Measurements from ENCODE around the gene CXCL8. TPM values are rescaled to one million over a fixed set of nuclear protein-coding genes. Genes with fewer than 3 reads are reported as not detected.
A peak's percentile ranks its signal among the peaks of the same experiment; 100 is the strongest.

Gene CXCL8
- polyA plus RNA-seq, 1 of the 3 experiments (the other 2 are of a cell fraction): 6.0 TPM

GRCh38 chr4:73713650-73714049, 26.7 kb upstream of the CXCL8 start:
- Histone ChIP-seq H3K36me3 (replicated peaks in 1 of 2; ENCODE audit: control insufficient read depth in 1 of 2, insufficient read depth in 2 of 2, low read length in 1 of 2) (no peaks in the 10 kb centered on the region), H4K20me1 (ENCODE audit: insufficient read depth) (no peaks in the 10 kb centered on the region), H3K4me2 (no peak overlapping the region), H3F3A (replicated peaks; ENCODE audit: insufficient read depth) (peaks cover 12% of the 10 kb centered on the region), H2AFZ (ENCODE audit: low read depth) (no peak overlapping the region), H3K27me3 (ENCODE audit: insufficient read depth) (no peaks in the 10 kb centered on the region), H3K4me3 (ENCODE audit: low read depth in 2 of 2, low read length in 1 of 2) (no peak overlapping the region), H3K27ac (ENCODE audit: low read depth in 2 of 2, low read length in 1 of 2) (peak overlapping the region in 1 of 2 experiments; percentile 20; a peak in 1 of 4 replicates), H3K4me1 (ENCODE audit: control insufficient read depth in 1 of 2, insufficient read depth in 2 of 2, low read depth in 1 of 2, low read length in 1 of 2) (peaks cover 0 to 7% of the 10 kb centered on the region in 2 experiments; a peak in 2 of 4 replicates), H3K9me3 (no peaks in the 10 kb centered on the region), H3K9me2 (no peaks in the 10 kb centered on the region), H3K79me2 (ENCODE audit: insufficient read depth) (no peaks in the 10 kb centered on the region), H3K9ac (no peak overlapping the region)
- ChIA-PET POLR2A (no interaction called here), CTCF (no interaction called here)
- TF ChIP-seq FOSL2 (IDR thresholded peaks at IDR 0.05; ENCODE audit: borderline replicate concordance, low read depth) (no peak), SIN3A (IDR thresholded peaks at IDR 0.05; ENCODE audit: borderline replicate concordance, low read depth, low read length) (no peak)
- WGBS (ENCODE audit: low lambda C conversion rate): 79% methylated on average over 3 of the region's 3 CpGs
- no peak for DNase-seq

GRCh38 chr4:73714647-73715046, 25.7 kb upstream of the CXCL8 start:
- no peaks in the 10 kb centered on the region for H3K36me3 ChIP-seq (replicated peaks in 1 of 2; ENCODE audit: control insufficient read depth in 1 of 2, insufficient read depth in 2 of 2, low read length in 1 of 2)
- H3K4me3 ChIP-seq (ENCODE audit: low read depth in 2 of 2, low read length in 1 of 2): no peak overlapping the region
- H3K4me1 ChIP-seq (ENCODE audit: control insufficient read depth in 1 of 2, insufficient read depth in 2 of 2, low read depth in 1 of 2, low read length in 1 of 2): peaks cover 0 to 7% of the 10 kb centered on the region in 2 experiments; a peak in 2 of 4 replicates
- 58% methylated on average over 2 of the region's 2 CpGs for WGBS (ENCODE audit: low lambda C conversion rate)
- no peak overlapping the region for H3K4me2 ChIP-seq
- H3K9me3 ChIP-seq: no peaks in the 10 kb centered on the region
- peaks cover 10% of the 10 kb centered on the region for H3F3A ChIP-seq (replicated peaks; ENCODE audit: insufficient read depth)
- H3K79me2 ChIP-seq (ENCODE audit: insufficient read depth): no peaks in the 10 kb centered on the region
- H2AFZ ChIP-seq (ENCODE audit: low read depth): no peak overlapping the region
- no peak overlapping the region for H3K9ac ChIP-seq
- no peaks in the 10 kb centered on the region for H4K20me1 ChIP-seq (ENCODE audit: insufficient read depth)
- DNase-seq: no peak
- ChIA-PET POLR2A (no interaction called here), CTCF (interaction anchor here (0.6 to 1.4 kb wide), 2 partner anchors 212 to 420 kb away, joined by 3 to 5 read pairs; no protein-coding TSS in a partner anchor)
- 0 out of 4 replicates have a peak overlapping the region, but pooled peaks of 1 of the 2 experiments have one; percentile 20 for H3K27ac ChIP-seq (ENCODE audit: low read depth in 2 of 2, low read length in 1 of 2)
- H3K27me3 ChIP-seq (ENCODE audit: insufficient read depth): no peaks in the 10 kb centered on the region
- H3K9me2 ChIP-seq: no peaks in the 10 kb centered on the region
- TF ChIP-seq JUND (IDR thresholded peaks at IDR 0.05) (no peak), FOXM1 (IDR thresholded peaks at IDR 0.05; ENCODE audit: low read depth) (no peak), FOXJ3 (CRISPR knock-in tag; IDR thresholded peaks at IDR 0.05) (no peak), RXRA (IDR thresholded peaks at IDR 0.05; ENCODE audit: borderline replicate concordance, low read depth) (no peak), CTCF (IDR thresholded peaks at IDR 0.05) (no peak), FOSL2 (IDR thresholded peaks at IDR 0.05; ENCODE audit: borderline replicate concordance, low read depth) (no peak), EP300 (IDR thresholded peaks at IDR 0.05; ENCODE audit: borderline replicate concordance in 1 of 2, low read depth in 1 of 2, low read length in 1 of 2) (no peak)

GRCh38 chr4:73715659-73716058, 24.7 kb upstream of the CXCL8 start:
- no peaks in the 10 kb centered on the region for H3K79me2 ChIP-seq (ENCODE audit: insufficient read depth)
- H3F3A ChIP-seq (replicated peaks; ENCODE audit: insufficient read depth): peaks cover 11% of the 10 kb centered on the region
- H3K9me2 ChIP-seq: no peaks in the 10 kb centered on the region
- H3K4me3 ChIP-seq (ENCODE audit: low read depth in 2 of 2, low read length in 1 of 2): no peak overlapping the region
- H4K20me1 ChIP-seq (ENCODE audit: insufficient read depth): no peaks in the 10 kb centered on the region
- no peaks in the 10 kb centered on the region for H3K27me3 ChIP-seq (ENCODE audit: insufficient read depth)
- ChIA-PET POLR2A (no interaction called here), CTCF (interaction anchor here (1.4 kb wide), 1 partner anchor 419 kb away, joined by 5 read pairs; no protein-coding TSS in a partner anchor)
- peak; percentile 23; the same call in 1 of the 2 replicates for TF ChIP-seq TCF12 (IDR thresholded peaks at IDR 0.05)
- no peak for TF ChIP-seq IRF3 (IDR thresholded peaks at IDR 0.05; ENCODE audit: low read depth, low read length)
- no peak overlapping the region for H2AFZ ChIP-seq (ENCODE audit: low read depth)
- WGBS (ENCODE audit: low lambda C conversion rate): 37% methylated on average over 2 of the region's 2 CpGs
- H3K27ac ChIP-seq (ENCODE audit: low read depth in 2 of 2, low read length in 1 of 2): no peak overlapping the region
- H3K4me1 ChIP-seq (ENCODE audit: control insufficient read depth in 1 of 2, insufficient read depth in 2 of 2, low read depth in 1 of 2, low read length in 1 of 2): peaks cover 0 to 7% of the 10 kb centered on the region in 2 experiments; a peak in 2 of 4 replicates
- H3K9me3 ChIP-seq: no peaks in the 10 kb centered on the region
- DNase-seq: no peak
- H3K9ac ChIP-seq: no peak overlapping the region
- H3K36me3 ChIP-seq (replicated peaks in 1 of 2; ENCODE audit: control insufficient read depth in 1 of 2, insufficient read depth in 2 of 2, low read length in 1 of 2): no peaks in the 10 kb centered on the region
- H3K4me2 ChIP-seq: no peak overlapping the region
